GM18951 (cell line): ENCODE measurements around the gene TOX2.

Source experiments
- POLR2A ChIP-seq: IDR thresholded peaks from 4 replicates; pipeline ENCODE4 v1.6.1; 2011; ENCODE audit warnings: mild to moderate bottlenecking; ENCODE audit not compliant: insufficient read length, insufficient read depth; ENCODE audit errors: extremely low read depth
- in situ Hi-C: fragments of 300-500 bp; cut with MboI; formaldehyde crosslinking; loops from one replicate; pipeline ENCODE4 v1.12.0; 2022; ENCODE audit warnings: low sequenced_read_pairs, mixed read lengths, inconsistent platforms; ENCODE audit not compliant: unreplicated experiment

TOX2 gene

GRCh38 chr20:44112889-44113617, 198.4 kb downstream of the TOX2 start:
- in situ Hi-C loops: loop anchor here (5.0 kb wide), 1 partner anchor 74 kb away; the partner anchor contains the start of gene JPH2
- no peak for TF ChIP-seq POLR2A

- TF ChIP-seq POLR2A: no peak
- in situ Hi-C loops: loop anchor here (5.0 kb wide), 1 partner anchor 74 kb away; the partner anchor contains the start of gene JPH2
These were observed 199.1 kb downstream of the TOX2 start for GRCh38 chr20:44113618-44114376.

- TF ChIP-seq POLR2A: no peak
These were observed 200.5 kb downstream of the TOX2 start for GRCh38 chr20:44115181-44115580.

GRCh38 chr20:44115762-44116644, 201.4 kb downstream of the TOX2 start:
- TF ChIP-seq POLR2A: no peak
- in situ Hi-C loops: no loop called here

More at GRCh38 chr20:44115181-44115580, 200.5 kb downstream of the TOX2 start:
- in situ Hi-C loops: no loop called here

GRCh38 chr20:44117296-44118184, 202.9 kb downstream of the TOX2 start:
- in situ Hi-C loops: no loop called here
- no peak for TF ChIP-seq POLR2A

- in situ Hi-C loops: no loop called here
- no peak for TF ChIP-seq POLR2A
These were observed 203.8 kb downstream of the TOX2 start for GRCh38 chr20:44118185-44119033.
